Hematopoietic multipotent progenitor cell (in vitro differentiated cells): ENCODE measurements around the gene PRR32. TPM values are rescaled to one million over a fixed set of nuclear protein-coding genes. Genes with fewer than 3 reads are reported as not detected.
A peak's percentile ranks its signal among the peaks of the same experiment; 100 is the strongest.
"Not testable (repeated sequence)": the region's sequence is repeated elsewhere in the genome, so short reads cannot be mapped to it uniquely, and the experiment has no call there.

Experiments used
- DNase-seq, 3 donors: peaks; one replicate each; pipeline ENCODE4 v3.0.0-alpha.2; 2011 to 2015; ENCODE audit warnings: low read depth in 2 of 3, low spot score in 2 of 3
- total RNA-seq: library from RNA; depleted of rRNA; stranded (reverse); fragments of >200 nt; gene quantifications from one replicate; pipeline ENCODE4 v1.2.3, GENCODE V29; 2012

Gene PRR32
- total RNA-seq = not detected

GRCh38 chrX:126819429-126819828 is at the start of gene PRR32:
Gene PRR32, plus strand, starts transcription at chrX:126819729. Its CDS starts 115 bp downstream, at chrX:126819844.
- no peak for DNase-seq

GRCh38 chrX:126770179-126770578 is 49.4 kb upstream of the PRR32 start:
- peak in 2 of 3 donors; percentile 4 to 18 for DNase-seq

GRCh38 chrX:126785539-126785938 is 34.0 kb upstream of the PRR32 start:
- DNase-seq = no peak

GRCh38 chrX:126799059-126799458 is 20.5 kb upstream of the PRR32 start:
- DNase-seq = no peak

- DNase-seq = not testable (repeated sequence)
Observed at GRCh38 chrX:126806784-126807183, 12.7 kb upstream of the PRR32 start.

GRCh38 chrX:126815806-126816205 is 3.7 kb upstream of the PRR32 start:
- no peak for DNase-seq

GRCh38 chrX:126820700-126821420 is 1.3 kb downstream of the PRR32 start:
- DNase-seq = no peak

- no peak for DNase-seq
Observed at GRCh38 chrX:126824338-126825007, 4.9 kb downstream of the PRR32 start.

GRCh38 chrX:126825566-126826193 is 6.2 kb downstream of the PRR32 start:
- DNase-seq = no peak

- no peak for DNase-seq
Observed at GRCh38 chrX:126836186-126836585, 16.7 kb downstream of the PRR32 start.

- DNase-seq = no peak
Observed at GRCh38 chrX:126847143-126847542, 27.6 kb downstream of the PRR32 start.

- no peak for DNase-seq
Observed at GRCh38 chrX:126855839-126856524, 36.5 kb downstream of the PRR32 start.
